ENCODE results near the gene LMAN1. TPM values are rescaled to one million over a fixed set of nuclear protein-coding genes. Genes with fewer than 3 reads are reported as not detected.

Gene LMAN1
- polyA plus RNA-seq, 1 donor from 2014 or later: 49.8 TPM

DNA sequence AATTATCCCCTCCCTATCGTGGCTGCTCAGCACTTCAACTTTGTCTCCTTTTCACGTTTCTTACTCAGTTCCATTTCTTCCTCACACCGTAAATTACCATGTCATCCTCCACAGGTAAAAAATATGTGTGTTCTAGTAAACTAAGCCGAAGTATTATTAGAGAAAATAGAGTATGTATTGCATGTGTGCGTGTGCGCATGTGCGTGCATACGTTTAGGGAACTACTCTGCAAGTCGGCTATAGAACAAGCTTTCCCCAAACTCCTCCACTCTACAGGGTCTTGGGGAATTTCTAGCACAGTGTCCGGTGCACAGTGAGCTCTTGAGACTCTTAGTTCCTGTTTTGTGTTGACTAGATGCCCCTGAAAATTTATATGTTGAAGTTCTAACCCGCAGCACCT is 76.7 kb downstream of the LMAN1 start:
- Histone ChIP-seq H3K9me3 (ENCODE audit: low read length) (no peaks in the 10 kb centered on the region), H3K27ac (ENCODE audit: low read length) (no peak overlapping the region), H3K27me3 (ENCODE audit: insufficient read depth, low read depth, low read length) (peaks cover 47% of the 10 kb centered on the region)

GRCh38 chr18:59279722-59280121 is 79.3 kb downstream of the LMAN1 start:
- Histone ChIP-seq H3K27me3 (ENCODE audit: insufficient read depth, low read depth, low read length) (peaks cover 62% of the 10 kb centered on the region), H3K36me3 (ENCODE audit: insufficient read depth, low read length) (no peaks in the 10 kb centered on the region), H3F3A (ENCODE audit: insufficient read depth, low read length, poor library complexity, severe bottlenecking) (no peaks in the 10 kb centered on the region), H3K9ac (ENCODE audit: low read length) (no peak overlapping the region), H3K9me2 (ENCODE audit: insufficient read depth, low read length) (no peaks in the 10 kb centered on the region), H2AFZ (ENCODE audit: low read depth, low read length) (no peak overlapping the region), H3K9me3 (ENCODE audit: low read length) (no peaks in the 10 kb centered on the region), H3K79me2 (replicated peaks; ENCODE audit: insufficient read depth, low read length) (no peaks in the 10 kb centered on the region), H3K27ac (ENCODE audit: low read length) (no peak overlapping the region), H4K20me1 (ENCODE audit: insufficient read depth) (no peaks in the 10 kb centered on the region), H3K4me3 (ENCODE audit: low read length) (no peak overlapping the region), H3K4me2 (ENCODE audit: low read length) (no peak overlapping the region)
- TF ChIP-seq EZH2 (IDR thresholded peaks at IDR 0.05; ENCODE audit: borderline replicate concordance, insufficient read depth, low read length, poor library complexity, severe bottlenecking): no peak
- TF ChIP-seq POLR2AphosphoS5 (IDR thresholded peaks at IDR 0.05): no peak
- TF ChIP-seq SMC3 (conservative IDR thresholded peaks at IDR 0.05; ENCODE audit: poor library complexity): no peak
- no peak for TF ChIP-seq RAD21 (conservative IDR thresholded peaks at IDR 0.05)
- TF ChIP-seq CTCF (IDR thresholded peaks at IDR 0.05; ENCODE audit: poor library complexity, severe bottlenecking): no peak
- TF ChIP-seq TAF1 (IDR thresholded peaks at IDR 0.05; ENCODE audit: low read depth): no peak
- TF ChIP-seq MXI1 (conservative IDR thresholded peaks at IDR 0.05; ENCODE audit: poor library complexity, severe bottlenecking): no peak

More for the DNA sequence above, 76.7 kb downstream of the LMAN1 start:
- Histone ChIP-seq H3K36me3 (ENCODE audit: insufficient read depth, low read length) (no peaks in the 10 kb centered on the region), H3F3A (ENCODE audit: insufficient read depth, low read length, poor library complexity, severe bottlenecking) (no peaks in the 10 kb centered on the region), H2AFZ (ENCODE audit: low read depth, low read length) (no peak overlapping the region), H3K9ac (ENCODE audit: low read length) (no peak overlapping the region), H3K79me2 (replicated peaks; ENCODE audit: insufficient read depth, low read length) (no peaks in the 10 kb centered on the region), H3K4me2 (ENCODE audit: low read length) (no peak overlapping the region), H4K20me1 (ENCODE audit: insufficient read depth) (no peaks in the 10 kb centered on the region), H3K9me2 (ENCODE audit: insufficient read depth, low read length) (no peaks in the 10 kb centered on the region), H3K4me3 (ENCODE audit: low read length) (no peak overlapping the region)
- TF ChIP-seq EZH2 (IDR thresholded peaks at IDR 0.05; ENCODE audit: borderline replicate concordance, insufficient read depth, low read length, poor library complexity, severe bottlenecking) (no peak), REST (IDR thresholded peaks at IDR 0.05; ENCODE audit: borderline replicate concordance) (no peak), CTCF (IDR thresholded peaks at IDR 0.05; ENCODE audit: poor library complexity, severe bottlenecking) (no peak), TAF1 (IDR thresholded peaks at IDR 0.05; ENCODE audit: low read depth) (no peak), MXI1 (conservative IDR thresholded peaks at IDR 0.05; ENCODE audit: poor library complexity, severe bottlenecking) (no peak), EP300 (conservative IDR thresholded peaks at IDR 0.05; ENCODE audit: poor library complexity, severe bottlenecking) (no peak), SMC3 (conservative IDR thresholded peaks at IDR 0.05; ENCODE audit: poor library complexity) (no peak), RAD21 (conservative IDR thresholded peaks at IDR 0.05) (no peak), POLR2AphosphoS5 (IDR thresholded peaks at IDR 0.05) (no peak)
